22Rv1 (cell line): ENCODE data around the gene OPTC.
"Not testable (repeated sequence)": the region's sequence is repeated elsewhere in the genome, so short reads cannot be mapped to it uniquely, and the experiment has no call there.

Source experiments
- H3K27ac ChIP-seq: fragments of 450-650 bp; 2 replicates; pipeline ENCODE4 v1.5.1; 2017
- CTCF ChIP-seq: fragments of 450-650 bp; IDR thresholded peaks from 2 replicates; pipeline ENCODE4 v1.5.1; 2017; ENCODE audit warnings: mild to moderate bottlenecking
- ZFX ChIP-seq: fragments of 450-650 bp; IDR thresholded peaks from 2 replicates; pipeline ENCODE4 v1.6.1; 2017; ENCODE audit warnings: antibody characterized with exemption, borderline replicate concordance

OPTC gene

GRCh38 chr1:203512517-203512847 lies 18.5 kb downstream of the OPTC start:
- no peak for TF ChIP-seq ZFX
- no peak for TF ChIP-seq CTCF
- no peak overlapping the region for H3K27ac ChIP-seq

- H3K27ac ChIP-seq = no peak overlapping the region
- no peak for TF ChIP-seq CTCF
Observed at GRCh38 chr1:203512848-203513584, 19.1 kb downstream of the OPTC start.

GRCh38 chr1:203513585-203514031 lies 19.7 kb downstream of the OPTC start:
- TF ChIP-seq ZFX (no peak), CTCF (no peak)
- no peak overlapping the region for H3K27ac ChIP-seq

GRCh38 chr1:203516184-203516583 lies 22.2 kb downstream of the OPTC start:
- TF ChIP-seq ZFX (no peak), CTCF (no peak)
- H3K27ac ChIP-seq = no peak overlapping the region

- no peak overlapping the region for H3K27ac ChIP-seq
- no peak for TF ChIP-seq CTCF
- TF ChIP-seq ZFX = no peak
Observed at GRCh38 chr1:203516906-203517305, 23.0 kb downstream of the OPTC start.

- no peak overlapping the region for H3K27ac ChIP-seq
- TF ChIP-seq CTCF (no peak), ZFX (no peak)
Observed at GRCh38 chr1:203517426-203518110, 23.6 kb downstream of the OPTC start.

GRCh38 chr1:203518139-203518538 lies 24.2 kb downstream of the OPTC start:
- not testable (repeated sequence) for H3K27ac ChIP-seq

- no peak for TF ChIP-seq ZFX
- no peak for TF ChIP-seq CTCF
- H3K27ac ChIP-seq = no peak overlapping the region
Observed at GRCh38 chr1:203518541-203518940, 24.6 kb downstream of the OPTC start.
